SJSA1 (cell line): ENCODE measurements around the gene ZBED1. TPM values are rescaled to one million over a fixed set of nuclear protein-coding genes. Genes with fewer than 3 reads are reported as not detected.

ENCODE experiments used
- total RNA-seq: library from RNA; depleted of rRNA; stranded (reverse); fragments of >200 nt; shearing (Covaris generic); gene quantifications from 2 replicates; pipeline ENCODE4 v1.2.3, GENCODE V29; 2014; rRNA removed

The ZBED1 gene
- total RNA-seq, 1 experiment from 2014 or later: 57.2 TPM

Other genes starting within 250 kb of the ZBED1 start
- gene DHRSX, start within 50 bp of the ZBED1 start, total RNA-seq: 19.3 and 23.9 TPM in 2 replicates
- 463 and 527 TPM in 2 replicates for gene CD99, start 190.3 kb upstream of the ZBED1 start, total RNA-seq